Lower lobe of right lung (tissue), 2 donors: ENCODE measurements around the gene SMYD3. TPM values are rescaled to one million over a fixed set of nuclear protein-coding genes. Genes with fewer than 3 reads are reported as not detected.
"Not testable (repeated sequence)": the region's sequence is repeated elsewhere in the genome, so short reads cannot be mapped to it uniquely, and the experiment has no call there.

ENCODE experiments used
- ATAC-seq, 2 donors: fragments of 200-7000 bp; cut with Tn5 transposase; one replicate each; pipeline ENCODE4 v1.9.1; 2020 to 2022; ENCODE audit warnings: mild to moderate bottlenecking in 2 of 2, moderate library complexity in 2 of 2
- DNase-seq: peaks from one replicate; pipeline ENCODE4 v3.0.0-alpha.2; 2020
- H3K27ac ChIP-seq: fragments of 200-600 bp; one replicate; pipeline ENCODE4 v1.8.0; 2022
- H3K27me3 ChIP-seq: fragments of 200-600 bp; one replicate; pipeline ENCODE4 v1.8.0; 2022; ENCODE audit warnings: low read depth
- H3K36me3 ChIP-seq: fragments of 200-600 bp; one replicate; pipeline ENCODE4 v1.8.0; 2022; ENCODE audit warnings: mild to moderate bottlenecking
- H3K4me1 ChIP-seq: fragments of 200-600 bp; one replicate; pipeline ENCODE4 v1.8.0; 2022
- H3K4me3 ChIP-seq: fragments of 200-600 bp; one replicate; pipeline ENCODE4 v1.8.0; 2022; ENCODE audit warnings: mild to moderate bottlenecking
- H3K9me3 ChIP-seq: fragments of 200-600 bp; one replicate; pipeline ENCODE4 v1.8.0; 2022
- CTCF ChIP-seq: fragments of 200-600 bp; IDR thresholded peaks from one replicate; pipeline ENCODE4 v1.8.0; 2022; ENCODE audit warnings: antibody characterized with exemption, mild to moderate bottlenecking
- intact Hi-C: fragments of 100-400 bp; cut with DNase I; formaldehyde crosslinking; loops from one replicate; pipeline ENCODE4 v1.11.0; 2022
- total RNA-seq: library from RNA; stranded (reverse); fragmentation: NEBNext Ultra II Directional; extraction: Animal tissue kit (Norgen Biotek cat#: 25700); gene quantifications from one replicate; pipeline ENCODE4 v1.2.1, GENCODE V29; 2021
- donor health status: DM: no; HTN: yes; CAD: no; lungs with severe emphysema.

Gene SMYD3
- total RNA-seq, 1 donor from 2014 or later, result 20.5 TPM

- ATAC-seq (no peak), DNase-seq (no peak)
- no peak for TF ChIP-seq CTCF
- Histone ChIP-seq H3K27ac (no peak overlapping the region), H3K27me3 (no peaks in the 10 kb centered on the region), H3K4me1 (peaks cover 1% of the 10 kb centered on the region), H3K36me3 (no peaks in the 10 kb centered on the region), H3K4me3 (no peak overlapping the region), H3K9me3 (no peaks in the 10 kb centered on the region)
- intact Hi-C loops, result no loop called here
Measured at GRCh38 chr1:245776694-245777332, 730.3 kb downstream of the SMYD3 start.

- peaks cover 8% of the 10 kb centered on the region for H3K4me1 ChIP-seq
- no peaks in the 10 kb centered on the region for H3K9me3 ChIP-seq
- TF ChIP-seq CTCF, result no peak
- H3K27me3 ChIP-seq, result no peaks in the 10 kb centered on the region
- ATAC-seq, result no peak
- no peaks in the 10 kb centered on the region for H3K36me3 ChIP-seq
- no peak for DNase-seq
- intact Hi-C loops, result no loop called here
- H3K27ac ChIP-seq, result no peak overlapping the region
- no peak overlapping the region for H3K4me3 ChIP-seq
Measured at GRCh38 chr1:245776139-245776538, 730.9 kb downstream of the SMYD3 start.

- ATAC-seq, H3K4me1 ChIP-seq, intact Hi-C loops, H3K27me3 ChIP-seq, H3K4me3 ChIP-seq, H3K36me3 ChIP-seq, H3K9me3 ChIP-seq, H3K27ac ChIP-seq, DNase-seq: not testable (repeated sequence)
Measured at GRCh38 chr1:245774931-245775330, 732.1 kb downstream of the SMYD3 start.

DNA sequence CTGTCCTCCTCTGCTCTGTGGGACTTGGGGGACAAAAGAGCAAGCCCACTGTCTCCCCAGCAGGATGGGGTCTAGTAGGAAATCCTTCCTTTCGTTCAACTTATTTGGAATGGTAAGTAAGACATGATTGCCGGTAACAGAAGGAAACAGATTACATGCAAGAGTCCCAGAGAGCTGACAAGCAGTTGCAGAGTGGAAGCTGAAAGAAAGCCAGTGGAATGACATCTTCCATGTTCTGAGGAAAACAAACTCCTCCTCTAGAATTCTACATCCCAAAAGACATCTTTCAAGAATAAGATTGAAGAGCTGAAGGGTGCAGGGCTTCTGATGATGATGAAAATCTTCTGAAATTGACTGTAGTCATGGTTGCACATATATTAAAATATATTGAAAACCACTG is 732.9 kb downstream of the SMYD3 start:
- H3K27ac ChIP-seq, result no peak overlapping the region
- H3K4me3 ChIP-seq, result no peak overlapping the region
- DNase-seq (no peak), ATAC-seq (no peak)
- H3K27me3 ChIP-seq, result no peaks in the 10 kb centered on the region
- H3K36me3 ChIP-seq, result no peaks in the 10 kb centered on the region
- TF ChIP-seq CTCF, result no peak
- H3K9me3 ChIP-seq, result no peaks in the 10 kb centered on the region
- H3K4me1 ChIP-seq, result peaks cover 9% of the 10 kb centered on the region
- intact Hi-C loops, result no loop called here

DNA sequence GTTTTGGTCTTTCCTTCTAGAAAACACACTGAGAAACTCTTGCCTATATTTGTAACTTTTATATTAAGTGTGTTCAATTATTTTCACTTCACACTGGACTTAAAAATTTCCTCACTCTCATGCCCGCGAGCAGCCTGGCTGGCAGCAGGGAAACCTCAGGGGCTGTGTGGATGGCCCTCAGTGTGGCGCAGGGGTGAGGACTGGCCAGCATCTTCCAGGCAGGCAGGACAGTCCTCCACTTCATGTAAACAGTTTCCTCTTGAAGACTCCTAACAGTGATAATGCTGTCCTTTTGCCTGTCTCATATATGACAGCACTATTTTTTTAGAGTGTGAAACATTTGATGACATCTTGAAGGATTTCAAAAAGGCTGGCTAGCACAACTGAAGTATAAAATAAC is 733.7 kb downstream of the SMYD3 start:
- Histone ChIP-seq H3K4me3 (no peak overlapping the region), H3K27me3 (no peaks in the 10 kb centered on the region), H3K36me3 (no peaks in the 10 kb centered on the region), H3K9me3 (no peaks in the 10 kb centered on the region), H3K4me1 (peaks cover 9% of the 10 kb centered on the region), H3K27ac (no peak overlapping the region)
- intact Hi-C loops, result no loop called here
- ATAC-seq (no peak), DNase-seq (no peak)
- no peak for TF ChIP-seq CTCF

DNA sequence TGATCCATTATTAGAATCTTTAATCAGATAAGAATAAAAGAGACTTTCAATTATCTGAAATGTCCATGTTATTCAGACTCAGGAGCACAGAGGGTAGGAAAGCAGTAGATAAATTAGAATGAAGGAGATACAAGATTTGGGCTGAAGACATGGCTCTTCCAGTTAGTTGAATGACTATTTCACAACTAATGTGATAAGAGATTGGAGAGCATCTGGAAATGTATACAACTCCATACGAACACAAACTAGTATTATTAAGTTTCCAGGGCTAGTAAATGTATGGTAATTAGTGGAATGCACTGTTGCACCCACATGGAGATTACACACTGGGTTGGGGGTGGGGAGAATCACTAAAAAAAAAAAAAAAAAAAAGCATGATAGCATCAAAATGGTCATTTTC is 734.3 kb downstream of the SMYD3 start:
- ATAC-seq (no peak), DNase-seq (no peak)
- Histone ChIP-seq H3K36me3 (no peaks in the 10 kb centered on the region), H3K9me3 (no peaks in the 10 kb centered on the region), H3K4me3 (no peak overlapping the region), H3K27ac (no peak overlapping the region), H3K27me3 (no peaks in the 10 kb centered on the region), H3K4me1 (peaks cover 9% of the 10 kb centered on the region)
- intact Hi-C loops, result no loop called here
- TF ChIP-seq CTCF, result no peak
